Left ventricle myocardium superior (tissue), 1 donor: ENCODE results near the gene LAMC3. TPM values are rescaled to one million over a fixed set of nuclear protein-coding genes. Genes with fewer than 3 reads are reported as not detected.
A peak's percentile ranks its signal among the peaks of the same experiment; 100 is the strongest.
"Not testable (repeated sequence)": the region's sequence is repeated elsewhere in the genome, so short reads cannot be mapped to it uniquely, and the experiment has no call there.

Source experiments
- ATAC-seq: fragments of 200-7000 bp; cut with Tn5 transposase; one replicate; pipeline ENCODE4 v1.9.1; 2020; ENCODE audit warnings: mild to moderate bottlenecking, moderate library complexity
- DNase-seq: peaks from one replicate; pipeline ENCODE4 v3.0.0-alpha.2; 2020
- intact Hi-C: fragments of 100-400 bp; cut with micrococcal nuclease; formaldehyde crosslinking; loops from one replicate; pipeline ENCODE4 v1.11.0; 2022
- total RNA-seq: library from RNA; stranded (reverse); fragmentation: NEBNext Ultra II Directional; extraction: Animal tissue kit (Norgen Biotek cat#: 25700); gene quantifications from one replicate; pipeline ENCODE4 v1.2.1, GENCODE V29; 2021
- donor health status: DM: no; HTN: yes; CAD: no; lungs with severe emphysema.

The LAMC3 gene
- total RNA-seq, 1 donor from 2014 or later, result 0.07 TPM

GRCh38 chr9:131099845-131100244 is 90.9 kb downstream of the LAMC3 start:
- intact Hi-C loops, DNase-seq, ATAC-seq: not testable (repeated sequence)

- intact Hi-C loops, result no loop called here
- DNase-seq (no peak), ATAC-seq (no peak)
These were observed 91.5 kb downstream of the LAMC3 start for GRCh38 chr9:131100445-131100844.

- intact Hi-C loops, result no loop called here
- ATAC-seq, result no peak
- DNase-seq, result no peak
These were observed 92.4 kb downstream of the LAMC3 start for GRCh38 chr9:131101207-131101964.

- DNase-seq (no peak), ATAC-seq (no peak)
- intact Hi-C loops, result no loop called here
These were observed 94.0 kb downstream of the LAMC3 start for GRCh38 chr9:131103024-131103423.

- intact Hi-C loops, result no loop called here
- DNase-seq (no peak), ATAC-seq (no peak)
These were observed 94.6 kb downstream of the LAMC3 start for GRCh38 chr9:131103535-131103934.

- DNase-seq, result no peak
- no peak for ATAC-seq
- intact Hi-C loops, result no loop called here
These were observed 95.2 kb downstream of the LAMC3 start for GRCh38 chr9:131104016-131104740.

- ATAC-seq, result no peak
- no peak for DNase-seq
- intact Hi-C loops, result no loop called here
These were observed 97.0 kb downstream of the LAMC3 start for GRCh38 chr9:131105952-131106351.

GRCh38 chr9:131107760-131108159 is 98.8 kb downstream of the LAMC3 start:
- no peak for DNase-seq
- peak; percentile 73 for ATAC-seq
- intact Hi-C loops, result no loop called here

GRCh38 chr9:131111186-131111853 is 102.3 kb downstream of the LAMC3 start:
- DNase-seq, result no peak
- no peak for ATAC-seq
- intact Hi-C loops, result no loop called here

- DNase-seq, result no peak
- no peak for ATAC-seq
- intact Hi-C loops, result no loop called here
These were observed 102.9 kb downstream of the LAMC3 start for GRCh38 chr9:131111854-131112311.

- ATAC-seq (no peak), DNase-seq (no peak)
- intact Hi-C loops, result no loop called here
These were observed 103.6 kb downstream of the LAMC3 start for GRCh38 chr9:131112374-131113154.

GRCh38 chr9:131113655-131114054 is 104.7 kb downstream of the LAMC3 start:
- ATAC-seq (no peak), DNase-seq (no peak)
- intact Hi-C loops, result no loop called here

- no peak for DNase-seq
- no peak for ATAC-seq
- intact Hi-C loops, result no loop called here
These were observed 105.1 kb downstream of the LAMC3 start for GRCh38 chr9:131114084-131114535.

- ATAC-seq, intact Hi-C loops, DNase-seq: not testable (repeated sequence)
These were observed 106.4 kb downstream of the LAMC3 start for GRCh38 chr9:131115360-131115742.

- DNase-seq, result peak; percentile 48
These were observed 107.5 kb downstream of the LAMC3 start for GRCh38 chr9:131116281-131117120.

GRCh38 chr9:131117121-131117761 is 108.3 kb downstream of the LAMC3 start:
- ATAC-seq, result peak; percentile 59
- intact Hi-C loops, result no loop called here
- DNase-seq, result no peak

More at GRCh38 chr9:131116281-131117120, 107.5 kb downstream of the LAMC3 start:
- peak; percentile 83 for ATAC-seq
- intact Hi-C loops, result no loop called here

GRCh38 chr9:131117762-131118145 is 108.8 kb downstream of the LAMC3 start:
- ATAC-seq, result no peak
- intact Hi-C loops, result no loop called here
- no peak for DNase-seq

- no peak for ATAC-seq
- no peak for DNase-seq
- intact Hi-C loops, result no loop called here
These were observed 110.6 kb downstream of the LAMC3 start for GRCh38 chr9:131119600-131119999.
